Measurements from ENCODE around the gene ERGIC1.

Gene ERGIC1

DNA sequence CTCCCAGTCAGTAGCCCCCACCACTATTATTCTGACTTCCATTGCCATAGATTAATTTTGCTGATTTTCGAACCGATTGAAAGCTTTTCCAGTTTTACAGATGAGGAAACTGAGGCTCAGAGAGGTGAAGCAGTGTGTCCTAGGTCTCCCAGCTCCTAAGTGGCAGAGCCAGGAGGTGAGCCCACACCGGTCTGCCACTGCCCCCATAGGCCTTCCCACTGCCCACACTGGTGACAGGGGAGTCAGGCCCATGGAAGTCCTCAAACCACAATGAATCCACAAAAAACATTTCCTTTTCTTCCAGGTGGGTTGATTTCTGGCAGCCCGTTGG is 70.2 kb downstream of the ERGIC1 start:
- DNase-seq, result no peak

DNA sequence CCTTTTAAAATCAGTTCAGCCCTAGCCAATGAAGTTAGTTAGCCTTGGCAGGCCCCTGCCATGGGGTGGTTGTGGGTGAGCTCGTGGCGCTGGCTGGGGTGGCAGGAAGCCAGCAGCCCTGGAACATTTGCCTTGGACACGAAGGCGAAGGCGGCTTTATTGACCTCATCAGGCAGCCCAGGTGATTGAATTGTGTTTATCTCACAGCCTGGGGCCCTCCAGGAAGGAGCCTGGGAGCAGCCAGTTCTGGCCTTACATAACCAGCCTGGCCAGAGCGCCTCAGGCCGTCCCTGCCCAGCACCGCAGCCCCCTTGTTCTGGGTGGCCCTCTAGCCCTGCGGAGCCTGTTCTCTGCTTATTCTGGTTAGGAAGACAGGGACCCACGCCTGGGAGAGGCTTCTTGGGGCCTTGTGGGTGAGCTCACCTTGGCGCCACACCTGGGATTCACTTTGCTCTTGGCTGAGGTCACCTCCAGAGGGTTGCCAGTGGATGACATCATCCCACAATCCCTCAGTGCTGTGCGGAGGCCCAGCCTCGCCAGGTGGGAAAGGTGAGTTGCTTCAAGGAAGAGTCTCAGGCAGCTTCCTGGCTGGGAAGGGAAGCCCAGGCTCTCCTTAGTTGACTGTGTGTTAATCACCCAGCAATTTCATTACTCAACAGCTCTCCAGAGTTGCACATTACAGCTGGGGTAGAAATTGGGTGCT is 70.7 kb downstream of the ERGIC1 start:
- DNase-seq, result no peak

DNA sequence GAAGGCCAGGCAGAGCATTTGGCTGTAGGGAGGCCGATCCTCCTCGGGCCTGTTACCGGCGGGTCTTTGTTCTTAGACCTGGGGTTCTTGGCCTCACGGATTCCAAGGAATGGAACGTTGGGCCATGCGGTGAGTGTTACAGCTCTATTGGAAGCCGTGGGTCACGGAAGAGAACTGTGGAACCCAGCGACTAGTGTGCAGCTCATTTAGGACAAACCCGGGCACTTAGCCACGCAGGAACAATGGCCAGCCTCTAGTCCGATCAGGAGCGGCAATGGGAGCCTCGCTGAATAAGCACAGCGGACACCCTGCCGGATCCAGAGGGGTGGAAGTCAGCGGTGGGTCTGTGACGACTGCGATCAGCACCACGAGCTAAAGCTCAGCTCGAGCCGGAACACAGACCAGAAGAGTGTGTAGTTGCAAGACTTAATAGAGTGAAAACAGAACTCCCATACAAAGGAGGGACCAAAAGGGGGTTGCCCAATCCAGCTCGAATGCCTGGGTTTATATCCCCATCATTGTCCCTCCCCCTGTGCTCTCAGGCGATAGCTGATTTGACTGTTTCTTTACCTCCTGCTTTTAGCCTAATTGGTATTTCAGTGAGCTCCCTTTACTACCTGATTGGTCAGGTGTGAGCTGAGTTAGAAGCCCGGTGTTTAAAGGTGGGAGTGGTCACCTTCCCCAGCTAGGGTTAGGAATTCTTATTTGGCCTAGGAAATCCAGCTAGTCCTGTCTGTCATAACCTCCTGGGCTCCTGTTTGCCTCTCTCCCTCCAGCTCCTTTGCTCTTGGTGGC is 71.5 kb downstream of the ERGIC1 start:
- DNase-seq, result no peak

DNA sequence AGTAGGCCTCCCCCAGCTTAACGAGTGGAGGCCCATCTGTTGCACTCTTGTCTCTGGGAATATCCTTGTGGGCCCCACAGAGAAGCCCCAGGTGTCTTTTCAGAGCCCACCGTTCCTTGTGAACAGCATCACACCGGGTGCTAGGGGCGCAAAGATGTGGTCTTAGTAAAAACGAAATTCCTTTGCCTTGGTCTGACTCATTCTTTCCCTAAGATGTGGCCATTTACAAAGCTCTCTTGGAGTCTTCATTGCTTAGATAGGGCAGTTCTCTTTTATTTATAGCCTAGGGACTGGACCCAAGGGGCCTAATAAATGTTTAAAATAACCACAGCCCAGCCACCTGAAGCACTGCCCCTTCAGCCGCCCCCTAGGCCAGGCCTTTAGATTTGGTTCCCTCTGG is 72.4 kb downstream of the ERGIC1 start:
- no peak for DNase-seq

DNA sequence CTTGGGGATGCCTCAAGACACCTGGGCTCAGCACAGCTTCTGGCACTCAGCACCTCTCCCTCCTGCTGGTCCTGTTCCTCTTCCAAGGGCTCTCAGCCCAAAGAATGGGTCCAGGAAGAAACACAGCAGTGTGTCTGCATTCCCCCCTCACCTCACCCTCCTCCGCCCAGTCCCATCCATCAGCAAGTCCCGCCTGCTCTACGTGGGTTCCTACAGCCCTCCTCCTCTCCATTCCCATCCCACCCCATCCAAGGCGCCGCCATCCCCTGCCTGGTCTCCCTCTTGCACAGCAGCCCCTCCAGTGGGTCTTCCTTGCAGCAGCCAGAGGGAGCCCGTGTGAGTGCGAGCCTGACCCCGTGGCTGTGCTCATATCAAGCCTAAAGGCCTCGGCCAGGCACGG is 72.8 kb downstream of the ERGIC1 start:
- no peak for DNase-seq

DNA sequence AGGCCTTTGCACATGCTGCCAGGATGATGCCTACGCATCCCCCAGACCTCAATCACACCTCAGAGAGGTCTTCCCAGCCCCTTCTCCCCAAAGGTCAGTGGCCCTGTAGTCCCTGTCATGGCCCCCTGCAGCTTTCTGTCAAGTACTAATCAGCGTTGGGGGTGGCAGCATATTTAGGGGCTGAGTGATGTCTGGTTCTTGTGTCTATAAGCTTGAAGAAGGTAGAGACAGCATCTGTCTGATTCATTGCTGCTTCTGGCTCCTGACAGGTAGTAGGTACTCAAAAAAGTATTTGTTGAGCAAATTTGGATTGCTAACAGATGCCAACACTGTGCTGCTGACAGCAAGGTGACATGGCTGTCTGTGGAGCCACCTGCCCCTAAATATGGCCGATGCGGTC is 73.6 kb downstream of the ERGIC1 start:
- DNase-seq, result no peak

DNA sequence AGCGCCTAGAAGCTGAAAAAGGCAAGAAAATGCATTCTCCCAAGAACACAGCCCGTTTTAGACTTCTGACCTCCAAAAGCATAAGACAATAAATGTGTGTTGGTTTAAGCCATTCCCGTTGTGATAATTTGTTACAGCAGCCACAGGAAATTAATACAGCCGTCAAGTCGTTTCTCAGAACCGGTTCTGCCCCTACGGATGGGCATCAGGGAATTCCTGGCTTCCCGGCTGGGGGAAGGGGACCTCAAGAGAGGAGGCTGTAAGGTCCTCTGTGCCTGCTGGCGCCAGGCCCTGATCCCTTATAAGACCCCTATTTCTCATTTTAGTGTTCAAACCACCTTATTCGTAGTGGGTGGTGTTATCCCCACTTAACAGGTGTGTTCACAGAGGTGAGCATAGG is 74.6 kb downstream of the ERGIC1 start:
- no peak for DNase-seq

DNA sequence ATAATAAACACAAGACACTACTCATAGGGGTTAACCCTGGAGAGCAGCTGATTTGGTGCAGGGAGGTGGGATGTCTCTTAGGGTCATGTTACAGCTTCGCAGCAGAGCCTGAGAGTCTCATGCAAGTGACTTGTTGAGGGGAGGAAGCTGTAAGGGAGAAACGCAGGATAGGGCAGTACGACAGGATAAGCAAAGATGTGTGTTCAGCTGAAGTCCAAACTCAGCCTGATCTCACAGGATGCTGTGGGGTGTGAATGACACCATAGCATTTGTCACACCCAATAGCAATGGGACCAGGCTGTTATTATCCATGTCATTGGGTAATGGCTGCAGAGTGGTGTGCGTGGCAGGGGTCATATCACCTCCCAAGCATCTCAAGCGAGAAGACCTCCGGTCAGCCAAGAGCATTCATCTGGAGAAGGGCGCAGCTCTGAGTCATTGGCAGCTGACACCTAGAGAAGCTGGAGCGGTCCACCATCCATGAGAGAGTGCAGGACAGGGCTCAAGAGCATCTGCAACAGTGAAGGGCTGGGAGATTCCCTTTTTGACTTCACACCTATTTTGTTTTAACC is 76.0 kb downstream of the ERGIC1 start:
- DNase-seq, result no peak

DNA sequence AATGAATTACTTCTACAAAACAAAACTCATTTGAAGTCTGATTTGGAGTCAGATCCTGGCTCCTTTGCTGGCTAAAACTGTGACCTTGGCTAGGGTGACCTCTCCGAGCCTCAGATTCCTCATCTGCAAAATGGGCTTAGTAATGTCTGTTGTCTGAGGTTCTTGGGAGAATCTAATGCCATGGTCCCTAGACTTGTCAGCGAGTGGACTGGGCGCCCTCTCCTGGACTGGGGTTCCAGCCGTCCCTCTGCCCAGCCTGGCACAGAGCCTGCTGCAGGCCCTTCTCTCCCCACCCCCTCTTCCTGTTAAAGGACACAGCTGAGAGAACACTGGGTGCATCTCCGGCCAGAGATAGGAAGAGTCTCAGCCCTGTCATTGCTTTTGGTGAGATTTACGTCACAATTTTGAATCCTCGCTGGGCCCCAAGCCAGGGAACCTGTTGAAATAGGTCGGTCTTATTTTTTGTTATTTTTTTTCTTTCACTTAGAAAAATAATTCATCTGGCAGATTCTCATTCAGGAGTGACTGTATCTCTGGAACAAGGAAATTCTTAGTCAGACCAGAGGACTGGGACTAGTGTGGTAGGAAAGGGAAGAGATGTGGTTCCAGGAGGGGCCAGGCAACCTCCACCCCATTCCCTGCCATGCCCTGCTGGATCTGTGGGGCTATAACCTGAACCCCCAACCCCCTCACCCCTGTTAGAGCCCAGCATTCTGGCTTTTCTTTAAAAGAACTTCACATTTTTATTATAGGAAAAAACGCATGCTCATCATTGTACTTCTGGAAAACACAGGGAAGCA is 77.0 kb downstream of the ERGIC1 start:
- no peak for DNase-seq

DNA sequence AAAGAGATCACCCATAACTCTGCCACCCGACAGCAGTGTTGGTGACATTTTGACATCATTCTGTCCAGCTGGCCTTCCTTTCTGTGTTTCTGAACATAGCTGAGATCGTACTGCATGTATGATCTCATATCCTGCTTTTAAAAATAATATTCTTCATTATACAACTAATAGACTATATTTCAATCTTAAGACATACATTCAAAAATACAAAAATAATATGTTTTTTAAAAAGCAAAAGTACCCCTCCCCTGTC is 77.5 kb downstream of the ERGIC1 start:
- DNase-seq, result no peak

DNA sequence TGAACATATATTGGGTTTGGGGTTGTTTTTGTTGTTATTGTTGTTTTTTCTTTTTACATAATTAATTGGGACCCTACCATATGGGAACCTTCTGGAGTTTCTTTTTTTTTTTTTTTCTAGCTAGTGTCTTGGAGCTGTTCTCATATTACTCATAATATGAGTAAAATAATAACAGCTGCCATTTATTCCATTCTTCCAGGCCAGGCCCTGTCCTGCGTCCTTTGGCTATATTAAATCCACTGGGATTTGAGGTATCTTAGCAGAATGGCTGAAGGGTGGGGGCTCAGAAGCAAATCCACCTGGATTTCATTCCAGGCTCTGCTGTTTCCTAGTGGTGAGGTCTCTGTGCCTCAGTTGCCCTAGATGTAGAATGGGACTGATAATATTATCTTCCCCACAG is 77.9 kb downstream of the ERGIC1 start:
- no peak for DNase-seq

DNA sequence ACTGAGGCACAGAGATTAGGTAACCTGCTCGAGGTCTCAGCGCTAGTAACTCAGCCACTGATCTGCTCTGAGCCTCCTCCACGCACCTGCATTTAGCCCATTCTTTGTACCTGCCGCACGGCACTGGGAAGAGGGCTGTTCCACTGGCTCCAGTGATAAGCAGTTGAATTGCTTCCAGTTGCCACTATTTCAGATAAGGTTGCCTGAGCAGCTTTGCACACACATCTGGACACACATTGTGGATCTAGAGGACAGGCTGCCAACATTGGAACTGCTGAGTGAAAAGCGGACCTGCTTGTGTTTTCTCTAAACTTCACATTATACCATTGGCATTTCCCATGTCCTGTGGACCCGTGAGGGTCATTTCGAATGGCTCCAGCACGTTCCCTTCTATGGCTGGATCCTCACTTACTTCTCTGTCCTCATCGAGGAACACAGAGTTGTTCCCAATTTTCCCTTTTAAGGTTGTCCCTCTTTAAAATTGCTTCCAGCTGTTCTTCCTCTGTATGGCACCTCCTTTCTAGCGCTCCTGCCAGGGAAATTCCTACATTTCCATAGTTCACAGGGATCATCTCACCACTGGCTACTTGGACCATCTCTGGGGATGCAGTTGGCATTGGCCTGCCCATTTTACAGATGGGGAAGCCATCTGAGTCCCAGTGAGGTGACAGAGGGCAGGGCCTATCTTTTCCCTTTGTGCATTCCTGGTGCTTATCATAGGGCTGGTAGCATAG is 79.2 kb downstream of the ERGIC1 start:
- no peak for DNase-seq

DNA sequence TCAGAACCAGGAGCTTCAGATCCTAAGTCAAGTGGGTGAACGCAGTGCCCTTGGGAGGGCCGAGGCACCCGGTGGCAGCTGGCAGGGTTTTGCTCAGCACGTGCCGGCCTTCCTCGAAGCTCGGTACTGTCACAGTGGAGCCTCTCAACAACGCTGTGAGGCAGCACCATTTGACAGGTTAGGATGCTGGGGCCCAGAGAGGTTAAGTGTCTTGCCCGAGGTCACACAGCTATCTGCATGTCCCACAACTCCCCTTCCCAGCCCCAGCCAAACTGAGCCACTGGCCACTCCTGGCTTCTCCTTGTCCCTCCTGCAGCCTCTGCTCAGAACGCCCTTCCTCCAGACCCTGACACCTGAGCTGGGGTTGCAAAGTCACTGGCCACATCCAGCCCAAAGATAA is 81.5 kb downstream of the ERGIC1 start:
- DNase-seq, result no peak

DNA sequence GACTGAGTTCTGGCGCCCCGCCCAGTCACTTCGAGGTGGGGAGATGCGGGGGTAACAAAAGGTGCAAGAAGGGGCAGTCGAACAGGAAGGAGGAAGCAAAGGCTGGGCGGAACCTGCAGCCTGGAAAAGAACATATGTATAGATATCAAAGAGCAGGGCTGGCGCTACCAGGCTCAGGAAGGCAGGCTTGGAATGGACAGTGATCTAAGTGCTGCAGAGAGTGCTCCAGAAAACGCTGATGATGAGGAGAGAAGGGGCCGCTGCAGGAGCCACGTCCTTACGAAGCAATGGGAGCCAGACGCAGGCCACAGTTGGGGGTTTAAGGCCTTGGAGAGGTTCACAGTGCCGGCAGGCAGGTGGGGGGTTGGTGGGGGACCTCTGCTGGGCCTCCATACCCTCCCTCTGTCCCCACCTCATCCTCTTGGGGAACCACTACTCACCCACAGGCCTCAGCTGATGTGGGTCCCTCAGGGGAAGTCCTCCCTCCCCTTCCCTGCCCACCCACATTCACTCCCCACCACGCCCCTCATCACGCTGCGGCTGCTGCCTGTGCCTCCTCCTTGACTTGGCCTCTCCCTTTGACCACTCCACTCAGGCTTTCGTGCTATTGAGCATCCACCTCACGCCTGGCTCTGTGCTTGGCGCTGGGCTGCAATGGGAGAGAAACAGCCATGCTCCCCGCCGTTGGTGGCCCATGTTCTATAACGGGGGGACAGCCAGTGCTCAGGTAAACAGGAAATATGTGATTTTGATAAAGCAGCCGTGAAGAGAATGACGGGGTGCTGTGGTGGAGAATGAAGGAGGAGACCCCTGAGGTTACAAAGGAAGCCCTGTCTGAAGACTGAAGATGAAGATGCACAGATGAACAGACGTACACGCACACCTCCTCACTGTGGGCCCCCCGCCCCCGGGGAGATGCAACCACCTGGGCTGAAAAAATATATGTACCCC is 84.6 kb downstream of the ERGIC1 start:
- no peak for DNase-seq

DNA sequence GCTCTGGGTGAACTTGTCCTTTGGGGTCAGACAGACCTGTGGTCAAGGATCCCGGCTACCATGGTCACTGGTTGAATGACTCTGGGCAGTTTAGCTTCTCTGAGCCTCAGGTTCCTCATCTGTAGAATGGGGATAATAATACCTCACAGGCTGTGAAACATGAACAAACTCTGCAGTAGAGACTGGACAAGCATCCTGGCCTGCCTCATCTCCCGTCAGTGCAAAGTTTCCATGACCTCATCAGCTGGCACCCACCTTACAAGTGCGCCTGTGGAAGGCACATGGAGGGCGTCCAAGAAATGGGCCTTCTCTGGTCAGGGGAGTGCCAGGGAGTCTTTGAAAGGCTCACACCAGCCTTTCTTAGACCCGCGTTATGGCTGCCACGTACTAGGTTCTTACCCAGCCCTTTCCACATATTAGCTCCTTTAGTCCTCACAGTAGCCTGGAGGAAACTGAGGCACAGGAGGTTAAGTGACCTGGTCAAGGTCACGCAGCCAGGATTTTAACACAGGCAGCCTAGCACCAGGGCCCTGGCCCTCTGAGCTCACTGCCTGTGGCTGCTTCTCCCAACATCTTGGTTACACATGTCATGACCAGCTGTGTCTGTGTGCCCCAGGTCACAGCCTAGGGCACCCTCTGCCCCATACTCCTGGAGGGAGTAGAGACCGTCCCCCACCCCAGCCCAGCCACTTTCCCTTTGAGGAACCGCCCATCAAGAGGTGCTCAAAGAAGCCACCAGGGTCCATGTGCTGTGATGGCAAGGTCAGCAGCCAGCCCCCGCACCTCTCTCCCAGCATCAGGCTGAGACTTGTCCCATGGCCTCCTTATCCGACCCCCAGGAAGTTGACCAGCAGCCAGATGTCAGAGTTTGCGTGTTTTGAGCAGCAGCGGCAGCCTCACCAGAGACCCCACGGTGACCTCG is 85.7 kb downstream of the ERGIC1 start:
- no peak for DNase-seq

DNA sequence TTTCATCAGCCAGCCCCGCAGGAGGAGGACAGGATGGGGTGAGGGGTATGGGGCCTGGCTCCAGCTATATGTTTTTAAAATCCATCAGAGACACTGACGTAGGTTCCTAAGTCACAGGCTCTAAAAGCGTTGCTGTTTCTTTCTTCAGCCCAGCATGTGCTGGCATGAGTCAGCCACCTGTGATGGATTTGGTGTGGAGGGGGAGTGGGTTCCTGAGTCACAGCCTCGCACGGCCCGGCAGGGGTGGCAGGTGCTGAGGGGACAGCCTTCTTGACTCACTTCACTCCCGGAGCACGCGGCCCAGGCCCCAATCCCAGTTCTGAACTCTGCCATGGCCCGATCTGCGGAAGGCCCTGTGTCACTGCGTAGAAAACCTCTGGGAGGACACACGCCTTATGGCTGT is 86.4 kb downstream of the ERGIC1 start:
- no peak for DNase-seq

DNA sequence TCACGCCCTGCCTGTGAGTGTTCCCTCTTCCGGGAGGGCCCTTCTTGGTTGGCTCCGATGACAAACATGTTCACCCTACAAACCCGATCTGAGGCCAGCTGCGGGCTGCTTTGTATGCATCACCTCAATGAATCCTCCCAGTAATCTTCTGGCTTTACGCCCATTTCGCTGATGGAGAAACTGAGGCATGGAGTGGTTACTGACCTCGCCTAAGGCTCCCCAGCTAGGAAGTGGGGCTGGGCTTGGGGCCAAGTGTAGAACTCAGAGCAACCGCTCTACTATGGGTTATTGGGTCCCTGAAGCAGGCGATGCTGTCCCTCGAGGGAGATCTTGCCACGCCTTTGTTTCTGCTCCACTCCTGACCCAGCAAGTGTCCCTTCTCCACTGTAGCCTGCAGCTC is 86.9 kb downstream of the ERGIC1 start:
- DNase-seq, result no peak

DNA sequence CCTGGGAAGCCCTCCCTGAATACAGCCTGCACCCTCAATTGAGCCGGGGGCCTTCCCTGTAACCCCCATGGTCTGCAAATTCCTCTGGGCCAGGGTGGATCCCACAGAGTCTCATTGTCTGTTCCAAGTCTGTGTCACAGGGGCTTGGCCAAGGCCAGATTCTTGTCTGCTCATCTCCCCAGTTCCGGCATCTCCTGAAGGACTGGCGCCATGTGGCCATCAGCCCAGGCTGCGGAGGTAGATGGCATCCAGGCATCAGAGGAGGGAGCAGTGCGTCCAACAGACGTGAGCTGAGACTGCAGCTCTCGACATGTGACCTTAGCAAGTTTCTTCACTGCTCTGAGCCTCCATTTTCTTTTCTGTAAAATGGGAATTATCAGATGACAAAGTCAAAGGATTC is 87.9 kb downstream of the ERGIC1 start:
- DNase-seq, result no peak

DNA sequence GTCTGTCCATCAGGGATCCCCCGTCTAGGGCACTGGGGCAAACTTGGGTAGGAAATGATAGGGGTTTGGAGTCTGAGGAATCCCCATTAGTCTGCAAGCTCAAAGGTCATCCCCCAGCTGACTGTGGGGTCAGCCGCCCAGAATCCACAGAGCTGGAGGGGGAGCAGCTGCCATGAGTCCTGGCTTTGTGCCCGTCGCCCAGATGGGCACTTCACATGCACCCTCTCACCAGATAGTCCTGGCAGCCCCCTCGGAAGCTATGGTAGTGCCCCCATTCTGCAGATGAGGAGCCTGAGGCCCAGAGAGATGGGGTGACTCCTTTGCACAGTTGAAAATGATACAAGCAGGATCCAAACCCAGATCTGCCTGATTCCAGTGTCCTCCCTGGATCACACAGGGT is 89.5 kb downstream of the ERGIC1 start:
- DNase-seq, result no peak

DNA sequence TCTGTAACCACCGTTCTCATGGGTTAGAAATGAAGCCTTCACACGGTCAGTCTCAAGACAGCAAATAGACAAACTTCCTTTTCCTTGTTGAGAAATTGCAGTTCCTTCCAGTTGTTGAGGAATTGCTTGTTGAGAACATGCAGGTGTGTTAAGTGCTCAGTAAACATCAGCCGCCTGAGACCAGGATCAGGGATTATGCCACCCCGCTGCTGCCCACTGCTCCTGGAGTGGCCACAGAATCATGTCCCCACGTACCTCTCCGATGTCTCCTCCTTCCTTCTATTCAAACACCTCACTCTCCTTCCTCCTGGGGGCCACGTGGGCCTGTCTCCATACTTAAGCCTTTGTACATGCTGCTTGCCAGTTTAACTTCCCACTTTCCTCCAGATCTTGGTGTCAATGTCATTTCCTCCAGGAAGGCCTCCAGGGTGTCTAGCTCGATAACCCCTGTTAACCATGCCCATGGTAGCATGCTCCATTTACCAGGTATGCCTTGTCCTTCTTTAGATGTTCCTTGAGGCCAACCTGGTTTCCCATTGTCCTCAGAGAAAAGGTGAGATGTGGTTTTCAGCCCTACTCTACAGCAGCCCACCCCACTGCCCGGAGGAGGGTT is 91.4 kb downstream of the ERGIC1 start:
- DNase-seq, result no peak

Measured in central memory CD4-positive, alpha-beta T cell (primary cell).